GM21423 (cell line): ENCODE results near the gene RPL35A.

Source experiments
- ATAC-seq: cut with Tn5 transposase; IDR thresholded peaks from one replicate; pipeline ENCODE4 v1.9.1; 2021; ENCODE audit warnings: mild to moderate bottlenecking, moderate library complexity; ENCODE audit not compliant: unreplicated experiment

The RPL35A gene

GRCh38 chr3:197996855-197997254, 46.9 kb downstream of the RPL35A start:
- no peak for ATAC-seq

GRCh38 chr3:197997936-197998335, 47.9 kb downstream of the RPL35A start:
- no peak for ATAC-seq
